GM12892 (cell line): ENCODE data around the gene SPCS2.
"Not testable (repeated sequence)": the region's sequence is repeated elsewhere in the genome, so short reads cannot be mapped to it uniquely, and the experiment has no call there.

Experiments used
- DNase-seq: peaks from one replicate; pipeline ENCODE4 v3.0.0; 2011; ENCODE audit not compliant: insufficient read length
- FAIRE-seq: peaks from 2 replicates; lab custom pipeline; 2011; peaks lifted over from hg19 to GRCh38; lab: Jason Lieb, UNC
- POLR2A ChIP-seq: IDR thresholded peaks from 2 replicates; pipeline ENCODE4 v1.6.1; 2011; ENCODE audit warnings: low read depth, low read length, control low read depth
- POLR2AphosphoS5 ChIP-seq: IDR thresholded peaks from 2 replicates; pipeline ENCODE4 v1.6.1; 2011; ENCODE audit warnings: low read depth, low read length, control low read depth
- TAF1 ChIP-seq: IDR thresholded peaks from 2 replicates; pipeline ENCODE4 v1.6.1; 2011; ENCODE audit warnings: low read depth, mild to moderate bottlenecking, control low read depth, low read length, borderline replicate concordance

SPCS2 gene

DNA sequence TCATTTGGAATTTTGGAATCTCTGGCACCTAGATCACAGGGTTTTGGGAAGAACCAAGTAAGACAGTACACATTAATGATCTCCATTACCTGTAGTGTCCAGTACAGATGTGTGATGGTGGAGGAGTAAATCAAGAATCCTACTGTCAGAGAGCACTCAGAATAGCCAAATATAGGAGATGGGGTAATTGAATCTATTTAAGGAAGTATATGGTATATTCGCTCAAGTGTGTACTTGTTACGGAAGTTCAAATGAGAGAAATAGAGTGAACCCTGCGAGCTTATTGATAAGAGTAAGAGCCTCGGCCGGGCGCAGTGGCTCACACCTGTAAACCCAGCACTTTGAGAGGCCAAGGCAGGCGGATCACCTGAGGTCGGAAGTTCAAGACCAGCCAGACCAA, 2.2 kb downstream of the SPCS2 start:
- TF ChIP-seq POLR2A: no peak
- TF ChIP-seq POLR2AphosphoS5: no peak
- TF ChIP-seq TAF1: no peak
- FAIRE-seq (no peak), DNase-seq (no peak)

- TF ChIP-seq POLR2AphosphoS5: no peak
- TF ChIP-seq POLR2A: no peak
- no peak for TF ChIP-seq TAF1
- DNase-seq: no peak
- no peak for FAIRE-seq
Measured at GRCh38 chr11:74952752-74953151, 3.7 kb downstream of the SPCS2 start.

GRCh38 chr11:74953451-74953850, 4.4 kb downstream of the SPCS2 start:
- TF ChIP-seq TAF1: no peak
- TF ChIP-seq POLR2A: no peak
- no peak for TF ChIP-seq POLR2AphosphoS5
- DNase-seq: no peak
- peak; percentile 51 for FAIRE-seq

- FAIRE-seq (peak; percentile 63), DNase-seq (no peak)
- no peak for TF ChIP-seq TAF1
- no peak for TF ChIP-seq POLR2AphosphoS5
- no peak for TF ChIP-seq POLR2A
Measured at GRCh38 chr11:74954199-74954598, 5.1 kb downstream of the SPCS2 start.

GRCh38 chr11:74956397-74957015, 7.4 kb downstream of the SPCS2 start:
- DNase-seq: no peak
- TF ChIP-seq TAF1 (no peak), POLR2A (no peak), POLR2AphosphoS5 (no peak)
- FAIRE-seq: no peak

DNA sequence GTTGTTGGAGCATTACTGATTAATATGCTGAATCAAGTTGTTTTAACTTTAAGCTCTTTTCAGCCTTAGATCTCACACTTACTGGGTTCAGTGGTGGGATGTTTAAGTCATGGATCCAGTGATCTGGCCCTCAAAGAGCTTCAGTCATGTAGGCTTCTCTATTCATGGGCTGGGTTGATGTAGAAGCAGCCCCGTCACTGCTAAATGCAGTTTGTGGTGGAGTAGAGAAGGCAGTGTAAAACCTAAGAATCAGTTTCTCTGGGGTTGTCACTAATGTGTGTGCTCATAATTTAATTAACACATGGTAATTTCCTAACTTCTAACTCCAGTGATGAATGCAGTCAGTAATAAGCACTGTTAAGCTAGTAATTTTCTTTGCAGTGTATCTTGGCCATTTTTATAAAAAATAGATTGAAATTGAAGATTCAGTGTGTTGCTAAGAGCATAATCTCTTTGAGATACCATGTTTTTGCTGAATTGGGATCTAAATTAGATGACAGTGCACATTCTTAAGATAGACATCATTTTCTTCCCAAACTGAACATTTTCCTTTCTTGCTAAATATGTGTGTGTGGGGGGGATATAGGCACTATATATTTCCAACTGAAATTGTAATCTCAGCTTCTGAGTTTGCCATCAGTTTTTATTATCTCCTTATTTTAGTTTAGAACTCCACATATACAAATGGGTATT, 9.0 kb downstream of the SPCS2 start:
- TF ChIP-seq POLR2A (no peak), POLR2AphosphoS5 (no peak), TAF1 (no peak)
- DNase-seq: no peak
- FAIRE-seq: no peak

DNA sequence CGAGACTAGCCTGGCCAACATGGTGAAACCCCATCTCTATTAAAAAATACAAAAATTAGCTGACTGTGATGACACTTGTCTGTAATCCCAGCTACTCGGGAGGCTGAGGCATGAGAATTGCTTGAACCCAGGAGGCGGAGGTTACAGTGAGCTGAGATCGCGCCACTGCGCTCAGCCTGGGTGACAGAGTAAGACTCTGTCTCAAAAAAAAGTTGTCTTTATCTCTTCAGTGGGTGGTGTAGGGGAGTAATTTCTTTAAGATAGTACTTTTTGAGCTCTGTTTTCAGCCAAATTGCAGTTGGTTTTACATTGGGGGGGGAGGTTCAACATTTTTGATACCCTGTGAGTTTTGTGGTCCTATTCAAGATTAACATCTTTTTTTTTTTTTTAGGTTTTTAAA, 11.1 kb downstream of the SPCS2 start:
- not testable (repeated sequence) for FAIRE-seq, DNase-seq

DNA sequence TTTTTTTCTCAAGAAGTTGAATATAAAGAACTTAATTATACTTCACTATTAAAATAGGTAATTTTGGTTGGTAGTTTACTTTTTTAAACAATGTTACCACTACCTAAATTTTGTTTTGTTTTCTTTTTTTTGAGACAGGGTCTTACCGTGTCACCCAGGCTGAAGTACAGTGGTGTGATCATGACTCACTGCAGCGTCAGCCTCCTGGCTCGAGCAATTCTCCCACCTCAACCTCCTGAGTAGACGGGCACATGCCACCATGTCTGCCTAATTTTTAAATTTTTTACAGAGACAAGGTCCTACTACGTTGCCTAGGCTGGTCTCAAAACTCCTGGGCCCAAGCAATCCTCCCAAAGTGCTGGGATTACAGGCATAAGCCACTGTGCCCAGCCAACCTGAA, 17.6 kb downstream of the SPCS2 start:
- no peak for FAIRE-seq

GRCh38 chr11:74970852-74971395, 21.9 kb downstream of the SPCS2 start:
- DNase-seq (no peak), FAIRE-seq (peak; percentile 82)
- no peak for TF ChIP-seq POLR2AphosphoS5
- TF ChIP-seq POLR2A: no peak
- no peak for TF ChIP-seq TAF1

More for the DNA sequence above, 17.6 kb downstream of the SPCS2 start:
- TF ChIP-seq TAF1: no peak
- DNase-seq: no peak

DNA sequence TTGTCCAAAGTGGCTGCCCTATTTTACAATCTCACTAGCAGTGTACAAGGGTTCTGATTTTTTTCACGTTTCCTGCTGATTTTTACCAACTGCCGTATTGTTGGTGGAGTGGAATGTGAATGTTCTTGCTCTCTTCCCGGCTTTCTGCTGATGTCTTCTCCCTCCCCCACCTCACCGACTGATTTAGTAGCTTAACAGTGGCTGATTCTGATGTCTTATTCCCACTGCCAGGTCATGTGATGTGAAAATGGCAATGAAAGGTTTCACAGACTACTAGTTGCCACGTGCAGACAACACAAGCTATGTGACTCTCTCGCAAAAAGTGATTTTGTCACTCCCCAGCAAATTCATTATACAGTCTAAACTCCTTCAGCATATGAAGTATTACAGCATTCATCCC, 22.4 kb downstream of the SPCS2 start:
- TF ChIP-seq POLR2AphosphoS5: no peak
- no peak for TF ChIP-seq POLR2A
- TF ChIP-seq TAF1: no peak
- DNase-seq (no peak), FAIRE-seq (no peak)

DNA sequence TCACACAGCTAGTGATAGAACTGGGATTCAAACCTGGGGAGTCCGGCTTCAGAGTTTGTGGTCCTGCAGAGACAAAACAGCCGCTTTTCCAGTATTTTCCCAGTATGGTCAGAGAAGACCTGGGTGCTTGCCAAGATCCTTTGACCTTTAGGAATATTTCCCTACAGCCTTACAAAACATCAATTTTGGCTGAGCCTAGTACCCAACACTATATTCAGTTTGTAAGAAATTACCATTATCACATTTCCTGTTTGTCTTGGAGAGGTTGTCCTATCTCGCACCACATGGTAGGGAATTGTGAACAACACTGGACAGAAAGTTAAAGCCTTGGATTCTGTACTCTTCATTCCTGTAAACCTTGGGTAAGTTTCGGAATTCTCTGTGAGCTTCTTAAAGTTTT, 29.0 kb downstream of the SPCS2 start:
- no peak for DNase-seq
- TF ChIP-seq TAF1 (no peak), POLR2A (no peak), POLR2AphosphoS5 (no peak)
- FAIRE-seq: no peak

DNA sequence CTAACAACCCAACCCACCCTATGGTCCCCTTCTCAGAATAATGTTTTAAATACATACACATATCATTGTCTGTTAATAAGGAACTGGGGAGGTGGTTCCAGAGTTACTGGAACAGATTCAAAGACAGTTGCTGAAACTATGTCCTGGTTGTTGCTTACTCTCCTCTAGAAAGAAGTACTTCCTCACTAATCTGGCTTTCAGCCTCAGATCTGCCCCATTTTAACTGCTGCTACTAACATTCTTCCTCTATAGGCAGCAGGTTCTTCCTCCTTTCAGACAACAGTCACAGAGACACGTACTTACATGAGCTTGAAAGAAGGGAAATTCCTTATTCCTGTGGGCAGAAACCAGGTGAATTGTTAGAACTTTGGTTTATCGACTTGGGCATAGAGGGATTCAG, 31.6 kb downstream of the SPCS2 start:
- FAIRE-seq (no peak), DNase-seq (no peak)
- TF ChIP-seq TAF1 (no peak), POLR2A (no peak), POLR2AphosphoS5 (no peak)
